HuH-7 (cell line): Measurements from ENCODE around the gene KCNMB3.
"Not testable (repeated sequence)": the region's sequence is repeated elsewhere in the genome, so short reads cannot be mapped to it uniquely, and the experiment has no call there.

Source experiments
- DNase-seq: peaks from one replicate; pipeline ENCODE4 v3.0.0; 2011; ENCODE audit warnings: low spot score

KCNMB3 gene

GRCh38 chr3:179264449-179264848, 13.5 kb upstream of the KCNMB3 start:
- no peak for DNase-seq

DNA sequence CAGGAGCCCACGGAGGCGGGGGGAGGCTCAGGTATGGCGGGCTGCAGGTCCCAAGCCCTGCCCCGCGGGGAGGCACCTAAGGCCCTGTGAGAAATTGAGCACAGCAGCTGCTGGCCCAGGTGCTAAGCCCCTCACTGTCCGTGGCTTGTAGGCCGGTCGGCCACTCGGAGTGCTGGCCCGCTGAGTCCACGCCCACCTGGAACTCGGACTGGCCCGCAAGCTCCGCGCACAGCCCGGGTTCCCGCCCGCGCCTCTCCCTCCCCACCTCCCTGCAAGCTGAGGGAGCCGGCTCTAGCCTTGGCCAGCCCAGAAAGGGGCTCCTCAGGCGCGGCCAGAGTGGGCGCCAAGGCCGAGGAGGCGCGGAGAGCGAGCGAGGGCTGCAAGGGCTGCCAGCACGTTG, 12.2 kb upstream of the KCNMB3 start:
- no peak for DNase-seq

DNA sequence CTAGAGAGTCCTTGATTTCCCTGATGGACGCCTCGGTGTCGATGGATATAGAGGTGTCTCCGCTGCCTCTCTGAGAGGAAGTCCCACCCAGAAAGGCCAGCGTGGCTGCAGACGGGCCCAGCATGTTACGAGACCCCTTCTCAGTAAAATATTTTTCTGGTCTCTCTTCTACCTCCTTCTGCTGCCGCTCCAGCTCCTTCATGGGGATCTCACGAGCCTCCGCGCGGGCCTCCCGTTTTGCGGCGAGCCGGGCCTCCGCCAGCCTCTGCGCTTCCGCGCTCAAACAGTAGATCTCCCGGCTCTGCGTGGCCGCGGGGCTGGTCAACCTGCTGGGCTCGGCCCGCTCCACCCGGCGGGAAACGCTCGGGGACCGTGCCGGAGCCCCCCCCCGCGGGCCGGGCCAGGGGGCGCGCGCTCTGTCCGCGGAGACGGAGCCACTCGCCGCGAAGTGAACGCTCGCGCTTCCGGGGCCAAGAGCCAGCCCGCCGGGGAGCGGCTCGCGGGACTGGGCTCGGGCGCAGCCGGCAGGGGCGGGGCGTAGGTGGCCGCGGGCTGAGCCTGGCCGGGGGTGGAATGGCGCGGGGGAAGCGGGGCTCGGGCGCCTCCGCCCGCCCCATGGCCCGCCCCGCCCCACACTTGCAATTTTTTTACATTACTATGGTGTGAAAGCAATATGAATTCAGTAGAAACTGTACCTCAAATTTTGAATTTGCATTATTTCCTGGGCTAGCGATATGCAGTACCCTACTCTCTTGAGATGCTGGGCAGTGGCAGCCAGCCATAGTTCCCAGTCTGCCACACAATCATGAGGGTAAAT, 10.2 kb upstream of the KCNMB3 start:
- peak; percentile 78 for DNase-seq

- not testable (repeated sequence) for DNase-seq
Measured at GRCh38 chr3:179259959-179260756, 9.2 kb upstream of the KCNMB3 start.

GRCh38 chr3:179258820-179259219, 7.9 kb upstream of the KCNMB3 start:
- no peak for DNase-seq

- not testable (repeated sequence) for DNase-seq
Measured at GRCh38 chr3:179257742-179258141, 6.8 kb upstream of the KCNMB3 start.

DNA sequence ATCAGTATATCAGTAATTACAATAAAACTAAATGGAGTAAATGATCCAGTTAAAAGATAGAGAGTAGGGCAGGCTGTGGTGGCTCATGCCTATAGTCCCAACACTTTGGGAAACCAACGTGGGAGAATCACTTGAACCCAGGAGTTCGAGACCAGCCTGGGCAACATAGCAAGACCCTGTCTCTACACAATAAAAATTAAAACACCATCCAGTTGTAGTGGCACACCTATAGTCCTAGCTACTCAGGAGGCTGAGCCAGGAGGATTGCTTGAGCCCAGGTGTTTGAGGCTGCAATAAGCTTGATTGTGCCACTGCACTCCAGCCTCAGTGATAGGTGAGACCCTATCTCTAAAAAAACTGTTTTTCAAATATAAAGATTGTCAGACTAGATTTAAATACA, 5.9 kb upstream of the KCNMB3 start:
- no peak for DNase-seq

DNA sequence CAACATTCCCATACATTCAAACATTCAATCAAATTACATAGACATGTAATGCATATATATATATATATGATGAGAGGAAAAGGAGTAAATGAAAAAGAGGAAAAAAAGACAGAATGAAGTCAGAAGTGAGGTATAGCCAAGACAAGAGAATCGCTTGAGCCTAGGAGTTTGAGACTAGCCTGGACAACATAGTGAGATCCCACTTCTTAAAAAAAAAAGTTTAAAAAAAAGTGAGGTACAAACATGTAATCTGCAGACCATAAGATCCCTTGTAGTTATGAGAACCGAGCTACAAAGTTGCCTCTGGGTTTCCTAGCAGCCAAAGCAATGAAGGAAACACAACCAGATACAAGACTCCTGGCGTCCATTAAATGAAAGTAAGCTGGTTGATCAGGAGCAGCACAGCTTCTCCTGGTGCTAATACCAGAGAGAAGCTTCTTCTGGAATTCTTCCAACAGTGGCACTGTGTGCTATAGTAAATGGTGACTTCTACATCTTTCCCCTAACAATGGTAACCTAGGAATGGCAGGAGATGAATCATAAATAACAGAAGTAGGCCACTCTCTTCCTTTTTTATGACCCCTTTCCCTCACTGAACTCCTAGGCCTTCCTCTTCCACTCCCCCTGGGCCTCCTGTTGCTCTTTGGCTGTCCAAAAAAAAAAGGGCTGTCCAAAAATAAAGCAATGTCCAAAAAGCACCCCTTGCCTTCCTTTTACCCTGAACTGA, 3.5 kb downstream of the KCNMB3 start:
- DNase-seq, result no peak

GRCh38 chr3:179244878-179245277, 6.0 kb downstream of the KCNMB3 start:
- no peak for DNase-seq

- DNase-seq, result not testable (repeated sequence)
Measured at GRCh38 chr3:179242859-179243258, 8.1 kb downstream of the KCNMB3 start.

DNA sequence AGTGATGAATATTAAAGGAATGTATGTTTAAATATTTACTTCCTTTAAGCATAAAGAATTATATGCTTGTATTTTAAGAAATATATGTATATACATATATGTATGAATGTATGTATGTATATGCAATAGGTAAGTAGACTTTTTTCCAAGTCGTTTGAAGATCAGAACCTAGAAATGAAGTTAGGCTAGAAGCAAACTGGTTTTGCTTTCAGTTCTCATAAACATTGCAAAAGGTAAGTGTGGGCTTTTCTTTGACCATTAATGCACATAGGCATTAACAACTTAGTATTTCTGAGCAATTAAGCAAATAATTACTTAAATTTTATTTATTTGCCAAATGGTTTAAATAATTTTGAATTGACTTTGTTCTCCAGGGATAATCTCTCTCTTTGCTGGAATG, 10.6 kb downstream of the KCNMB3 start:
- not testable (repeated sequence) for DNase-seq

DNA sequence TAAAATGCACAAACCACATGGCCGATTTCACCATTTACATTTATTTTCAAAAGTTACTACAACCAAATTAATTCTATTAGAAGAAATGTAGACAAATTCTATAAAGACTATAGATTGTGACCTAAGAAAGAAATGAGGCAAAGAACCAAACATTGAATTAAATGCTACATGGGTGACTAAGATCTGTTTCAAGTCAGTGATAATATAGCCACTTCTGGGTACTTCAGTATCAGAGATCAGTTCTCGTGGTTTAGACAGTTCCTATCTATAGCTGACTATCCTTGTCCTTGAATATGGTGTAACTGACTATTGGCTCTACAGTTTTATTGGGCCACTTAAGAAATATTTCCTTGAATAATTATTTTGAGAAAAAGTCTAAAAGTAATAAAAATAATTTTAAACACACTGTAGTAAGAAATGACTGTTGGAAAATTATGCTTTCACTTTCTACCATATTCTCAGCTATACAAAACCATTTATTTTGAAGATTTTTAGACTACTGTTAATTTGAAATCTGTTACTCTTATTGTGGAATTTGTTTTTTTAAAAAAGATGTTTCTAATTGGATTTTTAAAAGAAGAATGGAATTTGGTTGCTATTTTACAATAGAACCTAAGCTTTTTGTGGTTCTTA, 14.1 kb downstream of the KCNMB3 start:
- DNase-seq, result no peak

DNA sequence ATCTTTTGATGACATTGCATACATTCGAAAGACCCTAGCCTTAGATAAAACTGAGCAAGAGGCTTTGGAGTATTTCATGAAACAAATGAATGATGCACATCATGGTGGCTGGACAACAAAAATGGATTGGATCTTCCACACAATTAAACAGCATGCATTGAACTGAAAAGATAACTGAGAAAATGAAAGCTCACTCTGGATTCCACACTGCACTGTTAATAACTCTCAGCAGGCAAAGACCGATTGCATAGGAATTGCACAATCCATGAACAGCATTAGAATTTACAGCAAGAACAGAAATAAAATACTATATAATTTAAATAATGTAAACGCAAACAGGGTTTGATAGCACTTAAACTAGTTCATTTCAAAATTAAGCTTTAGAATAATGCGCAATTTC, 16.7 kb downstream of the KCNMB3 start:
- DNase-seq, result no peak

DNA sequence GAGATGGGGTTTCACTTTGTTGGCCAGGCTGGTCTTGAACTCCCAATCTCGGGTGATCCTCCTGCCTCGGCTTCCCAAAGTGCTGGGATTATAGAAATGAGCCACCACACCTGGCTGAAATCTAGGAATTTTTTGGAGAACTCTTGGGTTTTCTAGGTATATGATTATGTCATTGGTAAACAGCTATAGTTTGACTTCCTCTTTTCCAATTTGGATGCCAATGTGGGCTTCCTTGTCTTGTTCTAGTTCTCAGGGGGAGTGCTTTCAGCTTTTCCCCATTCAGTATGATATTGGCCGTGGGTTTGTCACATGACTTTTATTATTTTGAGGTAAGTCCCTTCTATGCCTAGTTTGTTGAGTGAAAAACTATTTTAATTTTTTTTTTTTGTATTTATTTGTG, 17.9 kb downstream of the KCNMB3 start:
- DNase-seq, result no peak

DNA sequence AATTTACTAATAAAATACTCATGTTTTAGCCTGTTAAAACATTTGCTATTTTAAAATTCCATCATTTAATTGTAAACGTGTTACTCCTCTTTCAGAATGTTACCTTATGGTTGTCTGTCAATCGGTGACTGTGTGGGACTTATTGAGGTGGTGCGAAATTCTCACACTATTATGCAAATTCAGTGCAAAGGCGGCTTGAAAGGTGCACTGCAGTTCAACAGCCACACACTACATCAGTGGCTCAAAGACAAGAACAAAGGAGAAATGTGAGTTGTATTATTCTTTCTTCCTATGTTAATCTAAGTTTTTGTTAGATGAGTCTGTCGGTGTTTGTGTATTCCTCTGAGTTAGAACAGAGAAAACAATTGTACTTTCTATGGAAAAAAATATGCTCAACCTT, 21.7 kb downstream of the KCNMB3 start:
- DNase-seq, result no peak

- DNase-seq, result no peak
Measured at GRCh38 chr3:179227349-179227748, 23.6 kb downstream of the KCNMB3 start.

- DNase-seq, result no peak
Measured at GRCh38 chr3:179224584-179224983, 26.3 kb downstream of the KCNMB3 start.

- DNase-seq, result no peak
Measured at GRCh38 chr3:179223548-179223947, 27.4 kb downstream of the KCNMB3 start.

DNA sequence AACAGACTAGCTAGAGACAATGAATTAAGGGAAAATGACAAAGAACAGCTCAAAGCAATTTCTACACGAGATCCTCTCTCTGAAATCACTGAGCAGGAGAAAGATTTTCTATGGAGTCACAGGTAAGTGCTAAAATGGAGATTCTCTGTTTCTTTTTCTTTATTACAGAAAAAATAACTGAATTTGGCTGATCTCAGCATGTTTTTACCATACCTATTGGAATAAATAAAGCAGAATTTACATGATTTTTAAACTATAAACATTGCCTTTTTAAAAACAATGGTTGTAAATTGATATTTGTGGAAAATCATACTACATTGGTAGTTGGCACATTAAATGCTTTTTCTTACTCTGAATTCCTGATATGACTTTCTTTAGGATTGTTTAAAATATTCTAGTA, 32.7 kb downstream of the KCNMB3 start:
- not testable (repeated sequence) for DNase-seq

GRCh38 chr3:179215550-179215949, 35.4 kb downstream of the KCNMB3 start:
- DNase-seq, result not testable (repeated sequence)

DNA sequence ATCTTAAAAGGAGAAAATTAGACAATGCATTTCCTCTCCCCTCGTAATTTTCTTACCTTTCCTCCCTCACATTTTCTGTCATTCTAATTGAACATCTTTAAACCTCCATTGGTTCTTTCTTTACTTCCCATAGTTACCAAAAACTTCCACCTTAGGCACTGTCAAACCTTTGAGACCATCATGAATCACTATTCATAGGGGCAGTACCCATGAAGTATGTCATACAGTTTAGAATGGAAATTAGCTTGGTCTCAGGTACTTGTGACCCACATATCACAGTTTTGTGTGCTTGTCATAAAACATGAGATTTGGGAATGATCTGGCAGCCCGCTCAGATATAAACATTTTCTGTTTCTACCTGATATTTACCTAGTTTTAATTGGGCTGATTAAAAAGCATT, 50.1 kb downstream of the KCNMB3 start:
- no peak for DNase-seq

- no peak for DNase-seq
Measured at GRCh38 chr3:179196700-179197099, 54.2 kb downstream of the KCNMB3 start.
